Measurements from ENCODE around the gene PLEKHA8. TPM values are rescaled to one million over a fixed set of nuclear protein-coding genes. Genes with fewer than 3 reads are reported as not detected.

PLEKHA8 gene
- total RNA-seq, 1 donor from 2014 or later = 43.8 TPM

DNA sequence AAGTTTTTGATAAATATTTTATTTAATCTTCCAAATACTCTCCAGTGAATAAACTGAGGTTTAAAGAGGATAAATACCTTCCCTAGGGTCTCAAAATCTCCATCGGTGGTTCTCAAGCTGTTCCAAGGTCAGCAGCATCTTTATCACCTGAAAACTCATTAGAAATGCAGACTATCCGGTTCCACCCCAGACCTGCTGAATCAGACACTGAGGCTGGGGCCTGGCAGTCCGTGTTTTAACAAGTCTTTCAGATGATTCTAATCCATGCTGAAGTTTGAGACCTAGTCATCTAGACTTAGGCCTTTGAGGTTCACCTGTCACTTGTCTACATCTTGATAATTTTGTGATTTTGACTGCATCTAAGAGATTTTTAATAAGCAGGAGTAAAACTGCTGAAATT, 37.5 kb downstream of the PLEKHA8 start:
- Mint-ChIP-seq H3K36me3 (ENCODE audit: low read depth, unreplicated experiment) (peaks cover 23% of the 10 kb centered on the region), H3K4me3 (ENCODE audit: unreplicated experiment) (no peak overlapping the region), H3K9me3 (ENCODE audit: unreplicated experiment) (no peaks in the 10 kb centered on the region), H3K4me1 (ENCODE audit: unreplicated experiment) (no peaks in the 10 kb centered on the region), H3K27ac (ENCODE audit: unreplicated experiment) (no peak overlapping the region), H3K27me3 (ENCODE audit: unreplicated experiment) (no peaks in the 10 kb centered on the region)
- no peak for TF ChIP-seq CTCF (IDR thresholded peaks at IDR 0.05; ENCODE audit: unreplicated experiment)
- DNase-seq (ENCODE audit: low spot score) = no peak

- TF ChIP-seq CTCF (IDR thresholded peaks at IDR 0.05; ENCODE audit: unreplicated experiment) = no peak
- Mint-ChIP-seq H3K4me3 (ENCODE audit: unreplicated experiment) (no peak overlapping the region), H3K9me3 (ENCODE audit: unreplicated experiment) (no peaks in the 10 kb centered on the region), H3K4me1 (ENCODE audit: unreplicated experiment) (no peaks in the 10 kb centered on the region), H3K27me3 (ENCODE audit: unreplicated experiment) (no peaks in the 10 kb centered on the region), H3K27ac (ENCODE audit: unreplicated experiment) (no peak overlapping the region), H3K36me3 (ENCODE audit: low read depth, unreplicated experiment) (peaks cover 29% of the 10 kb centered on the region)
- no peak for DNase-seq (ENCODE audit: low spot score)
Measured at GRCh38 chr7:30066687-30067086, 38.5 kb downstream of the PLEKHA8 start.

- DNase-seq (ENCODE audit: low spot score) = no peak
- H3K4me1 Mint-ChIP-seq (ENCODE audit: unreplicated experiment) = no peaks in the 10 kb centered on the region
- H3K9me3 Mint-ChIP-seq (ENCODE audit: unreplicated experiment) = no peaks in the 10 kb centered on the region
- no peak overlapping the region for H3K4me3 Mint-ChIP-seq (ENCODE audit: unreplicated experiment)
- H3K36me3 Mint-ChIP-seq (ENCODE audit: low read depth, unreplicated experiment) = peaks cover 20% of the 10 kb centered on the region
- no peak overlapping the region for H3K27ac Mint-ChIP-seq (ENCODE audit: unreplicated experiment)
- no peak for TF ChIP-seq CTCF (IDR thresholded peaks at IDR 0.05; ENCODE audit: unreplicated experiment)
- no peaks in the 10 kb centered on the region for H3K27me3 Mint-ChIP-seq (ENCODE audit: unreplicated experiment)
Measured at GRCh38 chr7:30068117-30068516, 39.9 kb downstream of the PLEKHA8 start.

DNA sequence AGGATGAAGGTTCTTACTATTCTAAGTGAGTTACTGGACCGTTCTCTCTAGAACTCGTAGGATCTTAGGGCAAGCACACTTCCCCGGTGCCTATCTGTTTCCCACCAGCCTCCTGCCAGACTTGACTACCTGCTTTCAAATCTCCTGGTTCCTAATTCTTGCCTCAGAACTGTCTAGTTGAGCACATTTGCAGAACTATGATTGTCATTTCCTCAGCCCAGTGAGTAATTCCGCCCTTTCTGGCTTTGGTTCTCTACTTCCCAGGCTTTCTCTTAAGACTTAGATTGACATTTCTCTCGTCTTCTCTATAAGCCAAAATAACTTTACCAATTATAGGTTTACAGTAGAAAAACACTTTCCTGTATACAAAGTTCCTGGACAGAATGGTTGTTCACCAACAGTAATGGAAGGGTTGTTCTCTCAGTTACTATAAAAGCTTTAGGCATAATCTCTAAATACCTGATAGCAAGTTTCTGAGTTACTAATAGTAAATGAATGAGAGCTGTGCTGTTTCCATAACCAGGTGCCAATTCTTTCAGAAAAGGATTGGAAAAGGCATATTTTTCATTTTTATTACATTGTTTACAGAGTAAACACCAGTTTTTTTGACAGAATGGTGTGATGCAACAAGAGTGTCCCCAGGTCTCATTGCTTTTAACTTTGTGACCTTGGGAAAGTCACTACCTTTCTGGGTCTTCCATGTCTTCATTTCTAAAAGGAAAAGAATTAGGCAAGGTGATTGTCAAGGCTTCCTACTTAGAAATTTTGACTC, 41.1 kb downstream of the PLEKHA8 start:
- no peak overlapping the region for H3K4me3 Mint-ChIP-seq (ENCODE audit: unreplicated experiment)
- peaks cover 8% of the 10 kb centered on the region for H3K36me3 Mint-ChIP-seq (ENCODE audit: low read depth, unreplicated experiment)
- DNase-seq (ENCODE audit: low spot score) = no peak
- H3K4me1 Mint-ChIP-seq (ENCODE audit: unreplicated experiment) = peaks cover 4% of the 10 kb centered on the region
- TF ChIP-seq CTCF (IDR thresholded peaks at IDR 0.05; ENCODE audit: unreplicated experiment) = no peak
- no peaks in the 10 kb centered on the region for H3K27me3 Mint-ChIP-seq (ENCODE audit: unreplicated experiment)
- H3K27ac Mint-ChIP-seq (ENCODE audit: unreplicated experiment) = peak overlapping the region; percentile 12
- no peaks in the 10 kb centered on the region for H3K9me3 Mint-ChIP-seq (ENCODE audit: unreplicated experiment)

- Mint-ChIP-seq H3K27ac (ENCODE audit: unreplicated experiment) (no peak overlapping the region), H3K4me1 (ENCODE audit: unreplicated experiment) (peaks cover 4% of the 10 kb centered on the region), H3K36me3 (ENCODE audit: low read depth, unreplicated experiment) (peaks cover 6% of the 10 kb centered on the region), H3K27me3 (ENCODE audit: unreplicated experiment) (no peaks in the 10 kb centered on the region), H3K9me3 (ENCODE audit: unreplicated experiment) (no peaks in the 10 kb centered on the region), H3K4me3 (ENCODE audit: unreplicated experiment) (no peak overlapping the region)
- TF ChIP-seq CTCF (IDR thresholded peaks at IDR 0.05; ENCODE audit: unreplicated experiment) = no peak
- no peak for DNase-seq (ENCODE audit: low spot score)
Measured at GRCh38 chr7:30070052-30070451, 41.8 kb downstream of the PLEKHA8 start.
